ENCODE data around the gene NTSR1.

The NTSR1 gene

DNA sequence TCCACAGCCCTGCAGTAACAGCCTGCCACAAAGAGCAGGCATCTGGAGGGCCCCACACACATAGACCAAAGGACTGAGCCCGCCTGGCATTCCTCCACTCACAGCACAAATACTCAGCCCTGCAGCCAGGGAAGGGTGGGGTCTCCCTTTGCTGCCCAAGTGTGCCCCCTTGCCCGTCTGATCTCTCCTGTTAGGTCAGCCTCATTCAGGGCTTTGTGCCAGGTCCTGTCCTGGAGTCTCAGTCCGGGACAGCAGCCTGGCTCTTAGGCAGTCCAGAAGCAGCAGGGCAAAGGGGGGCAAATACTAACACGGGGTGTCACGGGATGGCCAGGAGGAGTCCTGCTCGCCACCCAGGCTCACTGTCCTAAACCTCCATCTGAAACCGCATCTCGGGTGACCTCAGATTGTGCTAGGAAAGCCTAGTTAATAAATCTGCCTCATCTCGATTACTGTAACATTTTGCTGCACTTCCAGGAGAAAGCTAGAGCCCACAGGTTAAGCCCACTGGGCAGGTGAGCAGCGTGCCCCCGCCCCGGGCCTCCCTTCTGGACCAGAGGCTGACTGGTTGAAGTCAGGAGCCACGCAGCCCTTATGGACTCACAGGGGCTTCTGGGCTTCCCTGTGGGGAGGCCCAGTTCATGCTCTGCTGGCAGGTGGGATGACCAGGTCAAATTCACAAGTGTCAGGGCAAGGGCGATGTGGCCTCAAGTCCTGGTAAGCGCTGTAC lies 92.8 kb downstream of the NTSR1 start:
- TF ChIP-seq, protein P1, sequence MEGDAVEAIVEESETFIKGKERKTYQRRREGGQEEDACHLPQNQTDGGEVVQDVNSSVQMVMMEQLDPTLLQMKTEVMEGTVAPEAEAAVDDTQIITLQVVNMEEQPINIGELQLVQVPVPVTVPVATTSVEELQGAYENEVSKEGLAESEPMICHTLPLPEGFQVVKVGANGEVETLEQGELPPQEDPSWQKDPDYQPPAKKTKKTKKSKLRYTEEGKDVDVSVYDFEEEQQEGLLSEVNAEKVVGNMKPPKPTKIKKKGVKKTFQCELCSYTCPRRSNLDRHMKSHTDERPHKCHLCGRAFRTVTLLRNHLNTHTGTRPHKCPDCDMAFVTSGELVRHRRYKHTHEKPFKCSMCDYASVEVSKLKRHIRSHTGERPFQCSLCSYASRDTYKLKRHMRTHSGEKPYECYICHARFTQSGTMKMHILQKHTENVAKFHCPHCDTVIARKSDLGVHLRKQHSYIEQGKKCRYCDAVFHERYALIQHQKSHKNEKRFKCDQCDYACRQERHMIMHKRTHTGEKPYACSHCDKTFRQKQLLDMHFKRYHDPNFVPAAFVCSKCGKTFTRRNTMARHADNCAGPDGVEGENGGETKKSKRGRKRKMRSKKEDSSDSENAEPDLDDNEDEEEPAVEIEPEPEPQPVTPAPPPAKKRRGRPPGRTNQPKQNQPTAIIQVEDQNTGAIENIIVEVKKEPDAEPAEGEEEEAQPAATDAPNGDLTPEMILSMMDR (IDR thresholded peaks at IDR 0.05; ENCODE audit: insufficient read depth, missing control alignments): no peak
- DNase-seq (ENCODE audit: insufficient read length, low spot score) (no peak), FAIRE-seq (no peak)

DNA sequence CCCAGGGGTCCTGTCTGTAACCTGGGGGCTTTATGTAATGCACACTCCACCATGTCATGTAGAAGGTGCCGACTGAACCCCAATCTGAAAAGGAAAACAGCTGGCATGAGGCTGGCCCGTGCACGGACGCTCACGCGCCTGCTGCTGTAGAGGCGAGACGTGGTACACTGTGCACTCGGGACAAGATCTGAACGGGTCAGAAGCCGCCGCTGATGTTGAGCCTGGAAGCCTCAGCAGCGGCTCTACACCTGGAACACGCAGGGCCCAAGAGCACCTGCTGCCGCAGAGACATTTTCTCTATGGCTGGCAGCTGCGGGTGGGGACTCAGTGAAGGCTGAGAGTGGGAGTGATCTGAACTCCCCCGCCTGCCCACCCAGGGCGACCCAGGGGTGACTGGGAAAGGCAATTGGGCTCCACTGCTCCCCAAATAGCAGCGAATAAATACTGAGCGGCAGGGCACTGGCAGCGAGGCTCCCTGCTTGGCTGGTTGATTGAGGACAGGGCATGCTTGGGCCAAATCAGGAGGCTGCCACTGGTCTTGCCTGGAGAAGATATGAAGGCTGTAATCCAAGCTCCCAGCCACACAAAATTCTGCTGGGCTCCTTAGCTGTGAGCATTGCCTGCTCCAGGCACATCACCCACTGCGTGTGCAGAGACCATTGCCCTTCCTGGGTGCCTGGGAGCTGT lies 93.5 kb downstream of the NTSR1 start:
- FAIRE-seq: no peak
- TF ChIP-seq, protein P1 (IDR thresholded peaks at IDR 0.05; ENCODE audit: insufficient read depth, missing control alignments): no peak

GRCh38 chr20:62804021-62804626 lies 95.5 kb downstream of the NTSR1 start:
- FAIRE-seq (no peak), DNase-seq (ENCODE audit: insufficient read length, low spot score) (no peak)

More for the DNA sequence above, 93.5 kb downstream of the NTSR1 start:
- no peak for DNase-seq (ENCODE audit: insufficient read length, low spot score)

DNA sequence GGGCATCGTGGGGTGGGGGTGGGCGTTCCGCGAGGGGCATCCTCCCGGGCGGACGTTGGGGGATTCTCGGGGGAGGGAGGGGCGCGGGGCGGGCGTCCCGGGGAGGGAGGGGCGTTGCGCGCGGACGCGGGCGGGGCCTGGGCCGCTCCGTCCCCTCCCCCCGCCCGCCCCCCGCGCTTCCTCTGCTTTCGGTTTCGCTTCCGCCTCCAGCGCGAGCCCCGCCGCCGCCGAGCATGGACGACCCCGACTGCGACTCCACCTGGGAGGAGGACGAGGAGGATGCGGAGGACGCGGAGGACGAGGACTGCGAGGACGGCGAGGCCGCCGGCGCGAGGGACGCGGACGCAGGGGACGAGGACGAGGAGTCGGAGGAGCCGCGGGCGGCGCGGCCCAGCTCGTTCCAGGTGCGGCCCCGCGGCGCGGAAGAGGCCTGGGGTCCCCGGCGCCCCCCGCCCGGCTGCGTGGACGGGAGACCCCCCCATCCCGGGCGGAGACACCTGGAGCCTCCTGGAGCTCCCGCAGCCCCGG lies 96.1 kb downstream of the NTSR1 start, which contains the start of gene OGFR:
OGFR (plus strand) TSS at position 209 of the 528 bp plus-strand sequence; CDS start at position 234, 25 bp downstream.
- FAIRE-seq (no peak), DNase-seq (ENCODE audit: insufficient read length, low spot score) (peak; percentile 85)
- TF ChIP-seq, protein P1 (IDR thresholded peaks at IDR 0.05; ENCODE audit: insufficient read depth, missing control alignments): no peak

More at GRCh38 chr20:62804021-62804626, 95.5 kb downstream of the NTSR1 start:
- TF ChIP-seq, protein P1 (IDR thresholded peaks at IDR 0.05; ENCODE audit: insufficient read depth, missing control alignments): no peak

DNA sequence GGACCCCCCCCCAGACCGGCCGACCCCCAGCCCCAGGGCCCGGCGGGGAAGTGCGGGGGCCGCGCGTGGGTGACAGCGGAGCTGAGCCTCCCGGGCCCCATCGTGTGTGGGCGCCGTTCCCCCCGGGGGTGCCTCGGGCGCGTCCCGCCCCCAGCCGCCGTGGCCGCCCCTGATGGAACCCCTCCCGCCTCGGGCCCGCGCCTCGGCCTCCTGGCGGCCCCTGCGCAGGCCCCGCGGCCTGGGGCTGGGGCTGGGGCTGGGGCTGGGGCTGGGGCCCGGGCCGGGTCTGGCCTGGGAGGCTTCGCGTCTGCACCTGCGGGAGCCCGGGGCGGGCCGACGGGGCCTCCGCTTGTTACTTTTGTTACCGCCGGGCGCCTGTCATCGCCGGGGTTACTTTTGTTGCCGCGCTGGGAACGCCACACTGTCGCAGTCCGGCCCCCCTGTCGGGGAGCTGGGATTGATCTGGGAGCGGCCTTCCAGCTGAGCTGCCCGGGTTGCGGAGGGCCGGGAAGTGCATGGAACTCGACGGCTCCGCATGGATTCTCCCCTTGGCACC lies 96.6 kb downstream of the NTSR1 start:
- TF ChIP-seq, protein P1 (IDR thresholded peaks at IDR 0.05; ENCODE audit: insufficient read depth, missing control alignments): no peak
- no peak for DNase-seq (ENCODE audit: insufficient read length, low spot score)
- no peak for FAIRE-seq

- no peak for DNase-seq (ENCODE audit: insufficient read length, low spot score)
- TF ChIP-seq, protein P1 (IDR thresholded peaks at IDR 0.05; ENCODE audit: insufficient read depth, missing control alignments): no peak
- no peak for FAIRE-seq
Measured at GRCh38 chr20:62805711-62806382, 97.2 kb downstream of the NTSR1 start.

Data from D721Med (cell line).